Activated naive CD4-positive, alpha-beta T cell treated with anti-CD3 and anti-CD28 coated beads, Interleukin-2, amount 50 U/mL, for 16 hours (primary cell): ENCODE data around the gene MVB12B.

Experiments
- DNase-seq: peaks from one replicate; pipeline ENCODE4 v3.0.0-alpha.2; 2020

The MVB12B gene

DNA sequence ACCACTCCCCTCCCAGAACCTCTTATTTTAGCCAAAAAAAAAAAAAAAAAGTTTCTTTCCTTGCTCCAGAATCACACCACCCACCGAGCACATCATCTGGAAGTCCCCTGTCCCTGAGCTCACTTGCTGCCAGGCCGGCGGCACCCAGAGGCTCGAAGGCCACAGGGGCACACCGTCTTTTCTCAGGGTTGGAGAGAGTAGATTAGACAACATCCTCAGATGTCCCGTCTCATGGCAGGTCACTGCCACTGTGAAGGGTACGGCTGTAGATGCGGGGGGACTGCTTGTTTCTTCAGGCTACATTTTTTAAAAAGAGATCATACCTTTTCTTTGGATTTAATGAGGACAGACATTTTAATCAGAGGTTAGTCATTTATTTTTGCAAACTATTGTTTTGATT lies 109.0 kb downstream of the MVB12B start:
- no peak for DNase-seq

DNA sequence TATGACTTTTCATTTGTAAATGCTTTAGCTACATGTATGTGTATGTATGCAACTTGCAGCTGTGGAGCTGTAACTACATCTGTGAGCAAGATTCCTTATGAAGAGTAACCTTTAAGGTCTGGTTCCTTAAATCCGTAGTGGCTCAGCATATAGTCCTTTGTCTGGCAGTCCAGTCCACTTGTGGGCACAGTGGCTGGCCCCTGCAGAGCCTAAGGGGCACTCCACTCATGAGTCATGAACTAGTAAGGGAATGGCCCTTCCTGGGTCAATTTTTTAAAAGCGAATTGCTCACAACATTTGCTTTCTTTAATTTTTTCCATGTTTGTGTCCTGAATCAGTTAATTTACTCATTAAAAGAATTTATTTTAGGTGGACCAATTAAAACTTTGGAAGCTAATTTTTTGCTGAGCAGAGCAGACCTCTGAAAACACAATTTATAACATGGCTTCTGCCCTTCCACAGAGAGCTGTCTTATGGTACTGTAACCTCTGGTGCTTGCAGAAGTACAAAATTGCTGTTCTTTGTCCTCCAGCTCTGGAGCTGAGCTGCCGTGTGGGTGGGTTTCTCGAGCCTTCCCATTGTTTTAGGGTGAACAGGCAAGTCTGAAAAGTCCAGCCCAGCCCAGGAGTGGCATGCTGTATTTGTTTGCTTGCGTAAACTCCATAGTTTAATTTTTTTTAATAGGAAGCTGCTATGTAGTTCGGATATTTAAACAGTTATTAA lies 110.1 kb downstream of the MVB12B start:
- no peak for DNase-seq

DNA sequence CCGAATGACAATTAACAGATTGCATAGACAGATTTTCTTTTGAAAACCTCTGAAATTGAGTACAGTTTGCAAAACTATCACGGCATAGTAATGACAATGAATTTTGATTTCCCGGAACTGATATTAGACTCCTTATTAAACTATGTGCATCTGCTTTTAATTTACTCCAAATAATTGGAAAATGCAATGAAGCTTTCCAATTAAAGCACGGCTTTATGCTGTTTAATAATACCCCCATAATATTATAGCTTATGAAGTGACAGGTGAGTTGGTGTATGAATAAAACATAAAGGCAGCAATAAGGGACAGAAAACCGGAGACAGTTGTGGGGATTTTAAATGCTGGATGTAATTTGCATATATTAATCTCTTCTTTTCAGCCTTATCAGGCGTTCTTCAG lies 110.6 kb downstream of the MVB12B start:
- DNase-seq: no peak

DNA sequence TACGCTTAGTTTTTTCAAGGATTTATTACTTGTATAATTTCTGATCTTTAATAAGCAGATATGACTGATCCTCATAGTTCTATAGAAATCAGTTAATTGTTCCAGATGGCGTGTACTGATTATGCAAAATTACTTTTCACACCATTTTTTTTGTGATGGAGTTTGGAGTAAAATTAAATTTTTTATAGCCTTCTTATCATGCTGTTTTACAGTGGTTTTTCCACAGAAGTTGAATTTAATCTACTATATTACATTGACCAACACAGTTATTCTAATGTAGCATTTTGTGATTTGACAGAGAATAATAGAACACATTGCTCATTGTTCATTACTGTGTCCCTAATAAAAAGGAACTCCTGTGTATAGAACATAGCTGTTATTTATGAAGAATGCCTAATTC lies 111.1 kb downstream of the MVB12B start:
- DNase-seq: no peak

DNA sequence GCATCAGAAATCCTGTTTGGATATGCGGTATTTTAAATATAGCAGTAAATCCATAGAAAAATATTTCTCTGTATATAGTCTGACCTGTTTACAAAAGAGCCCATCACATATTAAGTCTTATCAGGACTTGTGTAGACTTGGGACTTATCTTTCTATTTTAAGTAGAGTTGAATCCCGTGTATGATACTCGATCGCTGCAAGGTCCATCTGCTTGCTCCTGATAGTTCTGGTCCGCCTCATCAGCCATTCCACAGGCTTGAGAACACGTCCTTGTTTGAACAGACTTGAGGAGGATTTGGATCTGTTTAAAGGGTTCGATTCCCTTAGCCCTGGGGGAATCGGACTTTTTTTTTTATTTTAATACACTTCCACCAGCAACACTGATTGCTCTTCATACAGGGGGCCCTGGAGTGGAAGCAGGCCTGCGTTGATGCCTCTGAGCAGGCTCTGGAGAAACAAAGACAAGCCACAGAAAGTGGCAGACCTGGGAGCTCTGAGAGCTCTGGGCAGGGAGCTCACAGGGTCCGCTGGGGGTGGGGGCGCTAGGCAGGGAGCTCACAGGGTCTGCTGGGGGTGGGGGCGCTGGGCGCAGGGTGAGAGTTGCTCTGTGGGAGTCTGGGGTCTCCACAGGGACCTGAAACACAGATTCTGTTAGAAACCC lies 112.2 kb downstream of the MVB12B start:
- no peak for DNase-seq

DNA sequence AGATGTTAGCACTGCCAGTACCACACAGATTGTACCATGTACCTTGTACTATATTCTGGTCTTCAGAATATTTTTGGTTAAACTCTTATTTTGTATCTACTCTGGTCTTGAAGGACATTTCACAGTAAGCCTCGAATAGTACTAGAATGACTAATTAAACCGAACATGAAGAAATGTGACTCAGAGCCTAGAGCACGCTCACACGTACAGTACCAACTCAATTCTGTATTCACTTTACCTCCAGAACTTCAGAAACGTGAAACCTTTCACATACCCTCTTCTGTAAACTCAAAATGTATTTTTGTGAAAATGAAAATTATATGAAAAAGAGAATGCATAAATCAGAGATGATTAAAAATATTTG lies 112.8 kb downstream of the MVB12B start:
- no peak for DNase-seq

DNA sequence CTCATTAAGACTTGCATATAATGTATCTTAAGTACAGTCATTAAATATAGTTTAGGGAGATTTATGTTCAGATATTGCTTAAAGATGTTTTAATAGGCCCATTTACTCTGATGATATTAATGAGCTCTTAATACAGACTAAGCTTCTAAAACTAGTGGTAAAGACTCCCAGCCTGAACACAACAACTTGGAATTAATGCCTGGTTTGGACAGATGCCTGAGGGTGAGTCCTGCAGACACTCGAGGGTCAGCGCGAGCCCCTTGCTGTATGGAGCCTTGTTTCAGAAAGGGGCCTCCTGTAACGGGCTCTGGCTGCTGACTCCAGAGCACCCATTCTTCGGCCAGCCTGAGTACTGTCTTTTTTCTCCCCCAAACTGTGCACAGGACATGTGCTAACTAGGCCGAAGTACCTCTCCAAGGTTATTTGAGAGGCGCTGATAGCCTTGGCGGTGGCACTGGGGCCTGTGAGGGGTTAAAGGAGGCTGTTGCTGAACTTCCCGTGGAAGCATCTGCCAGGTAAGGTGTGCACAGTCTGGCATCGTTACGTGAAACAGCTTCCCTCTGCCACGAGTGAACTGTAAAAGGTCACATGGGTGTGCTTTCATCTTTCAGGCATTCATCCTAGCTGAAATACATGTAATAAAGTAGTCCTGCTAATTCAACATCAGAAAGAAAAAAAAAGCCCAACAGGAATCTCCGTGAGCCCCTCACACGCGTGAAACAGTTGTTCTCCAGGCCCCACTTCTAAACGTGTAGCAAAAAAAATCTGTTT lies 113.4 kb downstream of the MVB12B start:
- no peak for DNase-seq

DNA sequence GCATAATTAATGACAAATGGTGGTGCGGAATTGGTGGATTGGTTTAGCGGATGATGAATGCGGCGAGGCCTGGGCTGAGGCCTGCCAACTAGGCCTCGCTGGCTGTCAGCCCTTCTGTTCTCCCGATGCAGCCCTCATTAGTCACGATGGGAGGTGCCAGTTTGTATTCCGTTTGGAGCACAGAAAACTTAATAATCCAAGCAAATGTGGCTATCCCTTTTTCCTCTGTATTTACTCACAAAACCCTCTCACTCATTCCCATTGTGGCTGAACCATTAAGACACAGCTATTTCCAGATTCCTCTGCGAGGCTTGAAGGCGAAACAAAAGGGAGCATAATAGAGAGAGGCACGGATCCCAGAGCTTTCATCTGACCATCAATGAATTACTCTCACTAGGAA lies 114.3 kb downstream of the MVB12B start:
- no peak for DNase-seq

DNA sequence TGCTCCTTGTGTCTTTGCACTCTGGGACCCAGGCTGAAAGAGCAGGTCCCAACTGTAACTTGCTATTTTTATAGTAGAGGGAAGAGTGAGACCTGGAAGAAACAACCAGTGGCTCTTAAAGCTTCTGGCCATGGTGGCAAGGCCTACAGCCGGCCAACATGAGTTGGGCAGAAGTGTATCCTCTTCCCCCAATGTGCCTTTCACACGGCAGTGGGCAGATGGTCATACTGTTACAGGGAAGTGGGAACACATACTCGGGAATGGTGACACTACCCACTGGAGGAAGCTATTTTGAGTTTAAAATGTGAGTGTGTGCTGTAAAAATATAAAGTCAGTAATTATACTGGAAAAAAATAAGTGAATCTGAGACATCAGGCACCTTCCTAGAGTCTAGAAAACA lies 116.0 kb downstream of the MVB12B start:
- DNase-seq: no peak

DNA sequence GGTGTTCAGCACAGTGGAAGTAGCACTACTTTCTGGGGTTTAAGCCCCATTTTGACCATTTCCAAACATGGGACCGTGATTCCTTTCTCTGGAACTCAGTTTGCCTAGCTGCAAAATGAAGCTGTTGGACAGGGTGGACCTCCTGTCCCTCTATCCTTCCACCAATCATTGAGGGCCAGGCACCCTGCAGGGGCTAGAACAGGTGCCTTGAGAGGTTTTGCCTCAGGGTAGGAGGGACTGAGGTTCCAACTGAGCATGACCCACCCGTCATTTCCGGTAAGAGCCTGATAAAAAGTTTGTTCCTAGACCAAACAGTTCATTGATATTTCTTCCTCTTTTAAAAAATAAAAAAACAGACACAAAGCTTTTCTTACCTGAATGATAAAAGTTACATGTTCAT lies 116.5 kb downstream of the MVB12B start:
- DNase-seq: no peak

DNA sequence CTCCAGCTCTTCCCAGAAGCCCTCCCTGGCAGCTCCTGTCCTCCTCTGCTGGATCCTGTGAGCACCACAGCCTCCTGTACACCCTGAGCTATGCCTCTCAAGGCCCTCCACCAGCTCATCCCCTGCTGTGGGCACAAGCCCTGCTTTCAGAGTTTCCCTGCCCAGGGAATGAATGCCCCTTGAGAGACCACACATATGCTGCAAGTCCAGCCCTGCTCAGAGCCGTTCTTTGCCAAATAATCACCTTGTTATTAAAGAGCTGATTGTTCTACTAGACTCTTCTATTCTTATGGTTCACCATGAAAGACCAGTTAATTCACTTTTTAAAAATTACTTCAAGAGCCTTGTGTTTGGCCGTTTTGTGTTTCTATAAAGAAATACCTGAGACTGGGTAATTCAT lies 121.5 kb downstream of the MVB12B start:
- DNase-seq: no peak

DNA sequence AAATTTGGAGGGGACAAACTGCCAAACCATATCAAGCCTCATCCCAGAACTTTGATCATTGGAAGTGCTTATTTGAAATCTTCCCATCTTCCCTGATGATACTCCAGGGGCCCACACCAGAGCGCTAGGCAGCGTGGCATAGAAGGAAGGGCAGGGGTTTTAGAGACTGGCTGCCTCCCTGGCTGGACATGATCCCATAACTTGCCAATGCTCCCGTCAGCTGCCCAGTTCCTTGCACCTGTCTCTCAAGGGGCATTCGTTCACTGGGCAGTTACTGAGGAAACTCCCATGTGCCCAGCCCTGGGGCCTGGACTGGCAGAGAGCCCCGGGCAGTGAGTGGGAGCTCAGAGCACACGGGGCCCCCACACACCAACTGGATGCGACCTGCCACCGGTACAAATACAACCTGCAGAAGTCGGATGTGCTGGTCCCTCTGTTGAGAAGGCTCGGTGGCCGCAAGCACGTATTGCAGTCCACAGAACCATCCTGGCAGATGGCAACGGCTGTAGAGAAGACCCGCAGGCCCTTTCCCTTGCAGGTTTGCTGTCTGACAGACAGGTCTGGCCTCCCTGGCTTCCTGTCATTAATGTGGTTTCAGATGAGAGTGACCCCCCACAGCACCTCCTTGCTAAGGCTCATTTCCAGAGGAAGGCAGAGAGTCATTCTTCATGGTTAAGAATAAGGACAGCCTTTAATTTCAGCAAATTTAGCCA lies 122.4 kb downstream of the MVB12B start:
- DNase-seq: no peak

DNA sequence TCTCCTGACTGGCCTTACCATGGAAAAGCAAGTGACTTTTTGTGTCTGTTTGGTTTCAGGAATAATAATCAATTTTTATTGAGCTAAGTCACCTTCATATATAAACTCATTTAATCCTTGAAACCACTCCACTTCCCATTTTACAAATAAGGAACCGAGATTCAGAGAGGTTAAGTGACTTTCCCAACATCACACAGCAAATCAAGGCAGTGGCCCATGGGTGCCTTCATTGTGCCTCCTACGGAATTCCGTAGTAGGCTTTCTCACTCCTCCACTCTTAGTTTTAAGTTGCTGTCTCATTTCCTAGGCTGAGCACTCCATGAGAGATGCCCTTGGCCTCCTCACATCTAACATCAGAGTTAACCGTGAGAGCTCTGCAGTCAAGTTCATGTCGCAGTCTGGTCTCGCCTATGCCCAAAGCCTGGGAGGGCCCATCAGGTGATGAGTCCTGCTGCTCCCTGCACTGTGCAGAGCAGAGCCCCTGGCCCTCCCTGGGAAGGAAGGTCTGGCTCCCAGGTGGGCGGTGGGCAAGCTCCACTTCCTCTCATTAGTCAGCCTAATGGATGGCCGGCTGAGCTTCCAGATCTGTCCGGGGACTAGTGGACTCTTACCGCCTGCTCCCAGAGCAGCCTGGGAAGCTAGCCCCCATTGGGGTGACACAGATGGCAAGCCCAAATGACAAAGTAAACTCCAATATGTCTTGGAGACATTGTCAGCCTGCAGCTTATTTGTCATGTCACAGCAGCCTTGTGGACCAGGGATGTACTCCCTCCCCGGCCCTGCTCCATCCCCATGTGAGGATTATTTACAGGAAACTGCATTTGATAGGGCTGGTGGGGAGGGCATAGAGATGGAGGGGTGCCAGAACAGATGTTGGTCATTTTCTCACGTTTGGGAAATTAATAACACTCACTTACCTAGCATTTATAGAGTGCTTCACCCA lies 123.4 kb downstream of the MVB12B start:
- no peak for DNase-seq

DNA sequence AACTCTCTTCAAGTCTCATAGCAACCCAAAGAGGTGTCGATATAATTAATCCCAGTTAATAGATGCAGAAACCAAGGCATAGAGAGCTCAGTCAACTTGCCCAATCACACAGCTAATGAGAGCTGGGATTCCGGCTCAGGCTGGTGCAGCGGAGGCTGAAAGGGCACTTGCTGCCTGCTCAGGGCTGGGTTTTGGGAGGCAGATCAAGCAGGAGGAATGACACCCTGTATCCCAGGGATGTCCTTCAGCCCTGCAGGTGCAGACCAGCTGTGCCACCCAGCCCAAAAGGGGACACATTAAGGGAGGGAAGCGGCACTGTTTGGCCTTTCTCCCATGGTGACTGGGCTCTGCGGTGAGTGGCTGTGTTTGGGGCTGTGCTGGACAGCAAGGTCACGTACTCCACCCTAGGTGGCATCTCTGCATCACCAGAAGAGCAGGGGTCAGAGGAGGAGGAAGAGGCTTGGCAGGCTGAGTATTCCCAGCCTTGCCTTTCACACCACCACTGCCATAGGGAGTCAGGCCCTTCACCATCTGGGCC lies 124.1 kb downstream of the MVB12B start:
- DNase-seq: no peak

DNA sequence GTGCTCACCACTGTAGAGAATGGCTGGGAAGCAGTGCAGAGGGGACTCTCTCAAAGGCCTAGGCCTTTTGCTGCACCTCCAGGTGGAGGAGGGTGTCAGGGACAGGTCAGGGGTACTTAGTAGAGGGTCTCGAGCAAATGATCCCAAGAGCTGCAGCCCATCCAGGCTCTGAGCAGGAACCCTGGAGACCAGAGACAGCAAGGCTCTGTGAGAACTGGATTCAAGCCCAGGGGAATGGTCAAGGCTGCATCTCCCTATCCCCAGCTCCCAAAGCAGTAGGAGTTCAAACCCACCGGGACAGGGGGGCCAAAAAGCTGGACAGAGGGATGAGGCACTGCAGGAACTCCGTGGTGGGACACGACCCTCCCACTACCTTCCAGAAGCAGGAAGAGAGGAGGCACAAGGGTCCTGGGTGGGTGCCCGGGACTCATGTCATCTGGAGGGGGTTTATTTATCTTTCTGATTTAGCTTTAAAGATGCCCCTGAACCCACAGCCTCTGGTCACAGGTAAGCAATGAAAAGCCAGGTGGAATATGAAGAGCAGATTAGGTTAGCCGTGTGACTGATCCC lies 124.8 kb downstream of the MVB12B start:
- no peak for DNase-seq

DNA sequence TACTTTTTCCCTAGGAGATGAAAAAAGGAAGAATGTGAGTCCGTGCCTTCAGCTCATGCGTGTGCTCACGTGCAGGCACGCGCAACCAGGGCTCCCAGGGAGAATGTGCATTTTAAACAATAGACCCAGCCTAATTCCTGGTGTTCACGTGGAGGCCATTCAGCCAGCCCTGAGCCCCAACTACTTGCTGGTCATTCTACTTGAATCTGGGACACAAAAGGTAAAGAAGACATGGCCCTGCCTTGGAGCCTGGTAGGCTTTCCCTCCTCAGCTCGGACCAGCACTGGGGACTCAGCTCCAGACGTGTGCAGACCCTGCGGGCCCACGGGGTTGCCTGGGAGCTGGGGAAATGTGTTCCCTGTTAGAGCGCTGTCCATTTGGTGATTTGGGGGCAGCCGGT lies 125.5 kb downstream of the MVB12B start:
- no peak for DNase-seq

DNA sequence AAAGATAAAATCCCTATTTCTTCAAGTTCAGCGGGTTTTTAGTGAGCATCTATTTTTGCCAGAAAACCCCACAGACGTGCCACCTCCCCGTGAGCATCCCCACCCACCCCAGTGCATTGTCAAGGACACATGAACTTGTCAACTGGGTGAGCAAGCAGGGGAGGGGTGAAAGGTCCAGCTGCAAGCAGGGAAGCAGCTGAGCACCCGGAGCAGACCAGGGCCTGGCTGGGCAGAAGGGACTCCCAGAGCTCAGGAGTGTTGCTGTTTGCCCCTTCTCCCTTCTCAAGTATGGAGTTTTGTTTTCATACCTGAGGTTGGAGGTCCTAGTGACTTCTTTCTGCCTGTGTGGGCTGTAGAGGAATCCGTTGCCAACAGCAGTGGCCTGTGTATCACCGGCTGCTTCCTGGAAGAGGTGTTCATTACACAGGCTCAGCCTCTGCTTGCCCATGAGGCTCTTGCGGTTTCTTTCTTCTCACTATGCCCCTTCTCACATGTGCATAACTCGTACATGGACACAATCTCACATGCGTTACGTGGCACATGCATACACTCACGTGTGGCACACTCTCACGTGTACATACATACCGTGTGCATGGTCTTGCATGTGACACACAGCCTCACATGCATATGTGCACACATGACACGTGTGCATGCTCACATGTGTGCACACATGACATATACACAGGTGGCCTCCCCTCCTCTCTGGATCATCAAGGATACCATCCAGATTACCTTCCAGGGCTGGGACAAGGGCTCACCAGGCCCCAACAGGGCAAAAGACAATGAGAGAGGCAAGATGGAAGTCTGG lies 126.7 kb downstream of the MVB12B start:
- no peak for DNase-seq

DNA sequence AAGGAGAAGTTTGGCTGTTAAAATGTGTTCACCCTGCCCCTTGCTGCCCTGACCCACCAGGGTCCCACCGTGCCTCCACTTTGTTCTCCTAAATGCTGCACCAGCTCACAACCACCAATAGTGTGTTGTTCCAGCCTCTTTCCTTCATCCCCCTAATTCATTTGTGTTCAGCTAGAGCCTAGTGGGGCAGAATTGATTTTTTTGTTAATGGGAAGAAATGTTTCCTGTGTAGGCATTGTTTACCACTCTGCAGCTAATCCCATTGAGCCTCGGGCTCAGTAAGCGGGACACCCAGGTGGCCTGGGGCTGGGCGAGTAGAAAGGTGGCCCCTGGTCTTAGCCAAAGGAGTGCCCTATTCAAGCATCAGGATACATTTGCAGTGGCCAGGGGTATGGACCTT lies 127.6 kb downstream of the MVB12B start:
- DNase-seq: no peak

DNA sequence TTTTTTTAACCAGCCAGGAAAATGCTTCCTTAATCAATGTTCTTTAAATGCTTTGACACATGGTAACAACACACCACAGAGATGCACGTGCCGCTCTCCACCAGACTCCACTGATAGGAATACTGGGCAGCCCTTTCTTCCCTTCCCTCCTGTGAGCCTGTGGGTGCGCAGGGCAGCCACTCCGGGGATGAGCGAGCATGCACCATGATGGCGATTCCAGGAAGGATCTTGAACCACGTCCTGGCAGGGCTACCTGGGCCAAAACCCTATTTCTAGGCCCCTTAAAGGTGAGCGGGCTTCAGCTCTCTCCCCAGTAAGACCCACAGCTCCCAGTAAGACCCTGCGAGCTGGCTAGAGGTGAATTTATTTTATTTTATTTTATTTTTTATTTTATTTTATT lies 128.2 kb downstream of the MVB12B start:
- DNase-seq: no peak

DNA sequence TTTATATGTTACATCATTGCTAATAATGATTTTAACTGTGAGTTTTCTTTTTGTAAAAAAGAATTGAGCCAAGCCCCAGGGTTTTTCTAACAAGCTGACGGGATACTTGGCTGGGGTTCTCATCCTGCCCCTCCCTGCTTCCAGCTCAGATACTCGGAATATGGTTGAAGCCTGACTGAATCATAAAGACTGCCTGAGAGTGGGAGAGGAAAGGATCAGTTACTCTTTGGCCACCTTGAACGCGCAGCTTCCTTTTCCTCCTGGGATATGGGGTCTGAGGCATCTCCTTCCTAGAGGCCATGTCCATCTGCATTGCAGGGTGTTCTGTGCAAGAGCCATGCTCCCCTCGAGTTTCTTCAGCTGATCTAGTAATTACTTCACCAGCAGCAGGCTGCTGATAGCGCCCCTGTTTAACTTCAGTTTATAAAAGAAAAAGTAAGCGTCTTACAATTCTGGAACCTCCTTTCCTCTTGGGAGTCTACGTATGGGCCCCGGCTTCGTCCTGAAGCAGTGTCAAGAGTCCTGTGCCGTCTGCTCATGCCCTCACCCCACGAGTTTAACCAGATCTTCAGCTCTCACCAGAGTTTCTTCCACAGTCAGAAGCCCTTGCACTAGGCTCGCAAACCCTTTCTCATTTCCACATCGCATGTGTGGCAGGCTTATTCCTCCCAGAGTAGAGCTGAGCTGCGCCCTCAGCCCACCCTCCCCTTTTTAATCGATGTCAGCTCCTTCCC lies 130.0 kb downstream of the MVB12B start:
- DNase-seq: no peak
